ENCODE results near the gene HDGFL3. TPM values are rescaled to one million over a fixed set of nuclear protein-coding genes. Genes with fewer than 3 reads are reported as not detected.

Gene HDGFL3
- total and polyA plus RNA-seq, 4 donors = 7.3 to 41.0 (median 19.7) TPM

- WGBS, 2 donors = 35 to 42% methylated on average over 11 of the region's 11 CpGs
- peak; percentile 40 to 87 (median 81) for DNase-seq
- TF ChIP-seq CTCF (IDR thresholded peaks at IDR 0.05; ENCODE audit: control extremely low read depth, extremely low read depth) = peak; percentile 84
These were observed 40.8 kb upstream of the HDGFL3 start for GRCh38 chr15:83248151-83249029.

GRCh38 chr15:83243634-83244033 lies 36.0 kb upstream of the HDGFL3 start:
- 75 to 85% methylated on average over 8 of the region's 8 CpGs for WGBS, 2 donors
- ATAC-seq (ENCODE audit: insufficient read depth, low FRiP score) (no peak), DNase-seq (no peak)
- Histone ChIP-seq H3K27me3 (ENCODE audit: control insufficient read depth in 3 of 3, insufficient read depth in 3 of 3, low read length in 2 of 3) (peaks cover 0 to 8% (median 0%) of the 10 kb centered on the region in 3 donors), H3K4me1 (ENCODE audit: control insufficient read depth in 5 of 5, insufficient read depth in 5 of 5, low read length in 5 of 5) (no peaks in the 10 kb centered on the region), H3K4me3 (no peak overlapping the region), H3K9me3 (ENCODE audit: control insufficient read depth in 4 of 4, insufficient read depth in 3 of 4, low read length in 3 of 4) (peaks cover 0 to 2% (median 0%) of the 10 kb centered on the region in 4 donors), H3K27ac (ENCODE audit: low read depth in 1 of 2, low read length in 1 of 2) (no peak overlapping the region), H3K9ac (ENCODE audit: insufficient read depth in 1 of 2, low read length in 2 of 2) (no peak overlapping the region), H3K36me3 (ENCODE audit: control insufficient read depth in 4 of 4, insufficient read depth in 4 of 4, low read length in 4 of 4) (no peaks in the 10 kb centered on the region)
- no peak for TF ChIP-seq CTCF (IDR thresholded peaks at IDR 0.05; ENCODE audit: control extremely low read depth, extremely low read depth)

More at GRCh38 chr15:83248151-83249029, 40.8 kb upstream of the HDGFL3 start:
- peaks cover 0 to 2% (median 0%) of the 10 kb centered on the region in 4 donors for H3K9me3 ChIP-seq (ENCODE audit: control insufficient read depth in 4 of 4, insufficient read depth in 3 of 4, low read length in 3 of 4)
- peak; percentile 87 for ATAC-seq (ENCODE audit: insufficient read depth, low FRiP score)
- no peak overlapping the region for H3K4me3 ChIP-seq
- H3K27ac ChIP-seq (ENCODE audit: low read depth in 1 of 2, low read length in 1 of 2) = no peak overlapping the region
- no peak overlapping the region for H3K9ac ChIP-seq (ENCODE audit: insufficient read depth in 1 of 2, low read length in 2 of 2)
- no peaks in the 10 kb centered on the region for H3K36me3 ChIP-seq (ENCODE audit: control insufficient read depth in 4 of 4, insufficient read depth in 4 of 4, low read length in 4 of 4)
- no peaks in the 10 kb centered on the region for H3K4me1 ChIP-seq (ENCODE audit: control insufficient read depth in 5 of 5, insufficient read depth in 5 of 5, low read length in 5 of 5)
- H3K27me3 ChIP-seq (ENCODE audit: control insufficient read depth in 3 of 3, insufficient read depth in 3 of 3, low read length in 2 of 3) = peaks cover 0 to 8% (median 0%) of the 10 kb centered on the region in 3 donors

- no peak for ATAC-seq (ENCODE audit: insufficient read depth, low FRiP score)
- no peak for TF ChIP-seq CTCF (IDR thresholded peaks at IDR 0.05; ENCODE audit: control extremely low read depth, extremely low read depth)
- 96 to 97% methylated on average over 21 of the region's 21 CpGs for WGBS, 2 donors
These were observed 22.6 kb upstream of the HDGFL3 start for GRCh38 chr15:83230242-83230641.

More at GRCh38 chr15:83230242-83230641, 22.6 kb upstream of the HDGFL3 start:
- no peaks in the 10 kb centered on the region for H3K9me3 ChIP-seq (ENCODE audit: control insufficient read depth in 4 of 4, insufficient read depth in 3 of 4, low read length in 3 of 4)
- no peak overlapping the region for H3K4me3 ChIP-seq
- no peaks in the 10 kb centered on the region for H3K27me3 ChIP-seq (ENCODE audit: control insufficient read depth in 3 of 3, insufficient read depth in 3 of 3, low read length in 2 of 3)
- H3K27ac ChIP-seq (ENCODE audit: low read depth in 1 of 2, low read length in 1 of 2) = no peak overlapping the region
- no peaks in the 10 kb centered on the region for H3K36me3 ChIP-seq (ENCODE audit: control insufficient read depth in 4 of 4, insufficient read depth in 4 of 4, low read length in 4 of 4)
- no peak overlapping the region for H3K9ac ChIP-seq (ENCODE audit: insufficient read depth in 1 of 2, low read length in 2 of 2)
- no peaks in the 10 kb centered on the region for H3K4me1 ChIP-seq (ENCODE audit: control insufficient read depth in 5 of 5, insufficient read depth in 5 of 5, low read length in 5 of 5)
- no peak for DNase-seq

Measured in lung (tissue), 12 donors.